ENCODE measurements around the gene PRPSAP1. TPM values are rescaled to one million over a fixed set of nuclear protein-coding genes. Genes with fewer than 3 reads are reported as not detected.
A peak's percentile ranks its signal among the peaks of the same experiment; 100 is the strongest.

The PRPSAP1 gene
- total RNA-seq, 1 experiment from 2014 or later, result 38.4 TPM

- no peak within 1 kb of the TSS for H3K56ac ChIP-seq (ENCODE audit: insufficient read length, low read depth, low read length)
- H4K8ac ChIP-seq (replicated peaks; ENCODE audit: insufficient read length, low read depth, low read length), result no peak within 1 kb of the TSS
- peaks cover 0 to 2% of the 10 kb centered on the region in 2 experiments; a peak in 1 of 4 replicates for H3K4me1 Mint-ChIP-seq
- no peaks in the 10 kb centered on the region for H4K20me1 ChIP-seq (ENCODE audit: control insufficient read depth, insufficient read depth, insufficient read length)
- no peaks in the 10 kb centered on the region for H3K79me1 ChIP-seq (ENCODE audit: insufficient read depth, low read depth, low read length, poor library complexity, severe bottlenecking)
- no peaks in the 10 kb centered on the region for H3K23me2 ChIP-seq (ENCODE audit: insufficient read length, low read depth, low read length, poor library complexity, severe bottlenecking)
- no peaks in the 10 kb centered on the region for H3K9me3 Mint-ChIP-seq
- no peak within 1 kb of the TSS for H2BK12ac ChIP-seq (ENCODE audit: insufficient read length, low read depth, low read length)
- H3K18ac ChIP-seq (ENCODE audit: insufficient read length, low read depth, low read length), result no peak within 1 kb of the TSS
- H3K14ac ChIP-seq (ENCODE audit: insufficient read depth, low read length), result no peak within 1 kb of the TSS
- H3K27me3 Mint-ChIP-seq (ENCODE audit: low read depth), result no peaks in the 10 kb centered on the region
- H3K23ac ChIP-seq (ENCODE audit: insufficient read length, low read depth, low read length), result no peak within 1 kb of the TSS
- no peak within 1 kb of the TSS for H2AFZ ChIP-seq (ENCODE audit: low read length)
- no peak within 1 kb of the TSS for H3K27ac ChIP-seq (ENCODE audit: insufficient read length, low read depth, low read length)
- peak; percentile 45 for DNase-seq
- no peaks in the 10 kb centered on the region for H3K27me3 ChIP-seq (ENCODE audit: insufficient read depth, low read length)
- H3K4me1 ChIP-seq (ENCODE audit: insufficient read depth, low read length), result no peaks in the 10 kb centered on the region
- H2BK5ac ChIP-seq (ENCODE audit: insufficient read length, low read length), result no peak within 1 kb of the TSS
- H3K27ac Mint-ChIP-seq, result no peak within 1 kb of the TSS; a peak in 1 of 7 replicates
- TF ChIP-seq CTCF (conservative IDR thresholded peaks at IDR 0.05), result no peak
- no CpG with 5 or more reads among the region's 44 CpGs for WGBS (ENCODE audit: extremely low coverage, insufficient read length, low lambda C conversion rate)
- H3T11ph ChIP-seq (ENCODE audit: low read length), result no peak within 1 kb of the TSS
- no peaks in the 10 kb centered on the region for H3K79me2 ChIP-seq (ENCODE audit: insufficient read depth, low read length)
- H4K91ac ChIP-seq (ENCODE audit: insufficient read length, low read depth, low read length), result no peak within 1 kb of the TSS
- no peak within 1 kb of the TSS for H2BK20ac ChIP-seq (ENCODE audit: low read depth, low read length, poor library complexity, severe bottlenecking)
- no peaks in the 10 kb centered on the region for H3K9me3 ChIP-seq (ENCODE audit: control insufficient read depth, low read depth, low read length)
- no peak within 1 kb of the TSS for H2BK120ac ChIP-seq (ENCODE audit: low read depth, low read length, poor library complexity, severe bottlenecking)
- H2BK15ac ChIP-seq (ENCODE audit: low read depth, low read length), result no peak within 1 kb of the TSS
- H3K4me2 ChIP-seq (ENCODE audit: insufficient read depth, insufficient read length, low read length), result no peak within 1 kb of the TSS
- H4K5ac ChIP-seq (ENCODE audit: insufficient read length, low read depth, low read length), result no peak within 1 kb of the TSS
- H3K36me3 Mint-ChIP-seq (ENCODE audit: insufficient read depth in 1 of 3, low read depth in 3 of 3), result peaks cover 4 to 20% (median 12%) of the 10 kb centered on the region in 3 experiments; a peak in 6 of 7 replicates
- H3K4me3 Mint-ChIP-seq, result no peak within 1 kb of the TSS
- H3K4ac ChIP-seq (ENCODE audit: low read depth, low read length), result no peak within 1 kb of the TSS
- no peak within 1 kb of the TSS for H3K9ac ChIP-seq (ENCODE audit: extremely low read depth, insufficient read length, low read length)
- H2AK5ac ChIP-seq (ENCODE audit: insufficient read length, low read length), result no peak within 1 kb of the TSS
Observed at GRCh38 chr17:76307966-76308338, 45.8 kb downstream of the PRPSAP1 start, which contains the start of gene QRICH2. TSS of gene QRICH2 (minus strand) at chr17:76308276. CDS start at chr17:76307998, 278 bp downstream.

Data from H9 (cell line).